Astrocyte (in vitro differentiated cells and primary cell): ENCODE results near the gene CNTROB. TPM values are rescaled to one million over a fixed set of nuclear protein-coding genes. Genes with fewer than 3 reads are reported as not detected.
A peak's percentile ranks its signal among the peaks of the same experiment; 100 is the strongest.

Experiments used
- DNase-seq: peaks from one replicate; pipeline ENCODE4 v3.0.0-alpha.2; 2010; ENCODE audit warnings: low read depth
- FAIRE-seq: peaks from 2 replicates; lab custom pipeline; 2011; peaks lifted over from hg19 to GRCh38; lab: Jason Lieb, UNC
- H2AFZ ChIP-seq: 2 replicates; pipeline ENCODE4 v1.6.0; 2012; ENCODE audit warnings: low read depth, low read length, inconsistent platforms
- H3K27ac ChIP-seq: 2 replicates; pipeline ENCODE4 v1.5.1; 2011; ENCODE audit warnings: low read depth, low read length, inconsistent platforms
- H3K27me3 ChIP-seq: 2 replicates; pipeline ENCODE4 v1.6.0; 2011; ENCODE audit warnings: low read length, inconsistent platforms; ENCODE audit not compliant: insufficient read depth
- H3K36me3 ChIP-seq: 2 replicates; pipeline ENCODE4 v1.5.1; 2011; ENCODE audit warnings: low read length, inconsistent platforms; ENCODE audit not compliant: insufficient read depth
- H3K4me1 ChIP-seq: 2 replicates; pipeline ENCODE4 v1.5.1; 2011; ENCODE audit warnings: low read length, inconsistent platforms; ENCODE audit not compliant: insufficient read depth
- H3K4me2 ChIP-seq: 2 replicates; pipeline ENCODE4 v1.6.0; 2012; ENCODE audit warnings: low read length, inconsistent platforms
- H3K4me3 ChIP-seq: 2 replicates; pipeline ENCODE4 v1.5.1; 2011; ENCODE audit warnings: low read depth, mild to moderate bottlenecking, low read length, inconsistent platforms; ENCODE audit not compliant: insufficient read depth
- H3K79me2 ChIP-seq: 2 replicates; pipeline ENCODE4 v1.6.0; 2012; ENCODE audit warnings: mild to moderate bottlenecking, low read length, inconsistent platforms; ENCODE audit not compliant: insufficient read depth
- H3K9ac ChIP-seq: 2 replicates; pipeline ENCODE4 v1.6.0; 2012; ENCODE audit warnings: mild to moderate bottlenecking, low read length, inconsistent platforms
- H3K9me3 ChIP-seq: 2 replicates; pipeline ENCODE4 v1.5.1; 2012; ENCODE audit warnings: low read depth, mild to moderate bottlenecking, low read length, inconsistent platforms; ENCODE audit not compliant: insufficient read depth
- H4K20me1 ChIP-seq: 2 replicates; pipeline ENCODE4 v1.6.0; 2012; ENCODE audit warnings: low read length, inconsistent platforms; ENCODE audit not compliant: insufficient read depth
- H3K27ac Mint-ChIP-seq: one replicate; pipeline ENCODE4 v1.8.0; 2021; ENCODE audit warnings: mild to moderate bottlenecking, mixed read lengths; ENCODE audit not compliant: unreplicated experiment
- H3K27me3 Mint-ChIP-seq: one replicate; pipeline ENCODE4 v1.8.0; 2021; ENCODE audit warnings: low read depth, mixed read lengths; ENCODE audit not compliant: unreplicated experiment
- H3K36me3 Mint-ChIP-seq: one replicate; pipeline ENCODE4 v1.8.0; 2021; ENCODE audit warnings: low read depth, mixed read lengths; ENCODE audit not compliant: unreplicated experiment
- H3K4me1 Mint-ChIP-seq: one replicate; pipeline ENCODE4 v1.8.0; 2021; ENCODE audit warnings: low read depth, mixed read lengths; ENCODE audit not compliant: unreplicated experiment
- H3K4me3 Mint-ChIP-seq: one replicate; pipeline ENCODE4 v1.8.0; 2021; ENCODE audit warnings: mild to moderate bottlenecking, moderate library complexity, mixed read lengths; ENCODE audit not compliant: unreplicated experiment
- H3K9me3 Mint-ChIP-seq: one replicate; pipeline ENCODE4 v1.8.0; 2021; ENCODE audit warnings: mild to moderate bottlenecking, mixed read lengths; ENCODE audit not compliant: unreplicated experiment
- CTCF ChIP-seq: IDR thresholded peaks from 2 replicates; pipeline ENCODE4 v1.5.1; 2011; ENCODE audit warnings: low read depth, mild to moderate bottlenecking, inconsistent platforms, low read length, moderate library complexity; ENCODE audit not compliant: insufficient read depth
- EZH2 ChIP-seq: IDR thresholded peaks from 2 replicates; pipeline ENCODE4 v1.6.1; 2012; ENCODE audit warnings: mild to moderate bottlenecking, low read length, inconsistent platforms; ENCODE audit not compliant: insufficient read depth
- total RNA-seq: library from RNA; stranded (reverse); gene quantifications from 2 replicates; pipeline ENCODE4 v1.2.1, GENCODE V29; 2021

The CNTROB gene
- total RNA-seq, 1 donor from 2014 or later = 25.3 TPM

GRCh38 chr17:7911116-7911515, 20.9 kb upstream of the CNTROB start:
- Mint-ChIP-seq H3K9me3 (no peaks in the 10 kb centered on the region), H3K27me3 (no peaks in the 10 kb centered on the region), H3K36me3 (peaks cover 14% of the 10 kb centered on the region), H3K4me3 (no peak overlapping the region), H3K4me1 (no peaks in the 10 kb centered on the region), H3K27ac (no peak overlapping the region)
- Histone ChIP-seq H3K79me2 (no peaks in the 10 kb centered on the region), H3K36me3 (peaks cover 30% of the 10 kb centered on the region), H3K4me2 (no peak overlapping the region), H3K27ac (no peak overlapping the region), H3K4me1 (peaks cover 12% of the 10 kb centered on the region), H3K9me3 (no peaks in the 10 kb centered on the region), H3K9ac (no peak overlapping the region), H3K4me3 (no peak overlapping the region), H3K27me3 (no peaks in the 10 kb centered on the region), H2AFZ (no peak overlapping the region), H4K20me1 (peaks cover 12% of the 10 kb centered on the region)
- no peak for FAIRE-seq
- DNase-seq = no peak
- TF ChIP-seq CTCF (no peak), EZH2 (no peak)

DNA sequence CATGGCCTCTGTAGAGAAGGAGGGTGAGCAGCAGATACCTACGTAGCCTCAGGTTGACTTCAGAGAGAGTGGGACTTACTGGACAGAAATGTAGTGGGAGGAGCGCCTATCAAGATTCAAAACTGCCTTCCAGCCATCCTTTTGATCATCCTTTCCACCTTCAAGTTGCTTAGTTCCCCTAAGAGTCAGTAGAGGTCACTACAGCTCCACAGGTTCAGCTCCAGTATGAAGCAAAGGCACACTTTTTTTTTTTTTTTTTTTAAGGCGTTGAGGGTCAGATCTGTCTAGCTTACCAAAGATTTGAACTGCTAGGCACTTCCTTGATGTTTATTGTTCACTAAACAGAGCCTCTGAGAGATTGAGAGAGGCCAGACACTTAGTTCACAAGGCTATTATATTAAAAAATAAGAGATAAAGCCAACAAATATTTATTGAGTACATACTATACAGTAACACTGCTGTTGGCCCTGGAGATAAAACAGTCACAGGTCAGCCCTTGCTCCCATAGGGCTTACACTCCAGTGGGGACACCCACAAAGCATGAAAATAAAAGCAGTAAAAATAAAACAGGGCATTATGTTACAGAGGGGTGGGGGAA, 19.0 kb upstream of the CNTROB start:
- Mint-ChIP-seq H3K4me3 (no peak overlapping the region), H3K36me3 (peaks cover 4% of the 10 kb centered on the region), H3K27me3 (no peaks in the 10 kb centered on the region), H3K27ac (no peak overlapping the region), H3K9me3 (no peaks in the 10 kb centered on the region), H3K4me1 (peaks cover 7% of the 10 kb centered on the region)
- Histone ChIP-seq H3K9me3 (no peaks in the 10 kb centered on the region), H3K9ac (no peak overlapping the region), H4K20me1 (peaks cover 12% of the 10 kb centered on the region), H3K27me3 (no peaks in the 10 kb centered on the region), H3K36me3 (peaks cover 17% of the 10 kb centered on the region), H2AFZ (no peak overlapping the region), H3K79me2 (no peaks in the 10 kb centered on the region), H3K27ac (no peak overlapping the region), H3K4me2 (no peak overlapping the region), H3K4me1 (peaks cover 21% of the 10 kb centered on the region), H3K4me3 (no peak overlapping the region)
- TF ChIP-seq EZH2 (no peak), CTCF (peak; percentile 70)
- FAIRE-seq (peak; percentile 23), DNase-seq (peak; percentile 50)

GRCh38 chr17:7915179-7915610, 16.8 kb upstream of the CNTROB start:
- no peaks in the 10 kb centered on the region for H3K9me3 Mint-ChIP-seq
- peak overlapping the region; percentile 84 for H3K4me3 Mint-ChIP-seq
- Histone ChIP-seq H3K9me3 (no peaks in the 10 kb centered on the region), H3K9ac (peak overlapping the region; percentile 69), H3K4me2 (peak overlapping the region; percentile 91), H3K27ac (peak overlapping the region; percentile 52), H3K79me2 (no peaks in the 10 kb centered on the region), H3K4me1 (peaks cover 21% of the 10 kb centered on the region), H3K4me3 (peak overlapping the region; percentile 65), H3K27me3 (no peaks in the 10 kb centered on the region), H2AFZ (peak overlapping the region; percentile 81), H3K36me3 (peaks cover 2% of the 10 kb centered on the region), H4K20me1 (peaks cover 12% of the 10 kb centered on the region)
- H3K27me3 Mint-ChIP-seq = peaks cover 4% of the 10 kb centered on the region
- H3K4me1 Mint-ChIP-seq = peaks cover 7% of the 10 kb centered on the region
- no peaks in the 10 kb centered on the region for H3K36me3 Mint-ChIP-seq
- FAIRE-seq (no peak), DNase-seq (peak; percentile 32)
- H3K27ac Mint-ChIP-seq = peak overlapping the region; percentile 66
- no peak for TF ChIP-seq CTCF
- no peak for TF ChIP-seq EZH2
